ENCODE measurements around the gene CAPRIN1. TPM values are rescaled to one million over a fixed set of nuclear protein-coding genes. Genes with fewer than 3 reads are reported as not detected.

Gene CAPRIN1
- total RNA-seq, 4 donors from 2014 or later = 94.5 to 132 (median 115) TPM

GRCh38 chr11:34132261-34132965 is 80.9 kb downstream of the CAPRIN1 start:
- 90 to 100% methylated on average over 2 to 4 of the region's 4 CpGs for WGBS, 2 donors (ENCODE audit: low coverage in 1 of 2)
- Histone ChIP-seq H3K27ac (no peak overlapping the region), H3K4me3 (no peak overlapping the region), H3K36me3 (peaks cover 6 to 100% of the 10 kb centered on the region in 2 donors), H3K9me3 (no peaks in the 10 kb centered on the region), H3K27me3 (no peaks in the 10 kb centered on the region), H3K4me1 (no peaks in the 10 kb centered on the region)
- no peak for ATAC-seq
- TF ChIP-seq POLR2A (IDR thresholded peaks at IDR 0.05) = no peak

DNA sequence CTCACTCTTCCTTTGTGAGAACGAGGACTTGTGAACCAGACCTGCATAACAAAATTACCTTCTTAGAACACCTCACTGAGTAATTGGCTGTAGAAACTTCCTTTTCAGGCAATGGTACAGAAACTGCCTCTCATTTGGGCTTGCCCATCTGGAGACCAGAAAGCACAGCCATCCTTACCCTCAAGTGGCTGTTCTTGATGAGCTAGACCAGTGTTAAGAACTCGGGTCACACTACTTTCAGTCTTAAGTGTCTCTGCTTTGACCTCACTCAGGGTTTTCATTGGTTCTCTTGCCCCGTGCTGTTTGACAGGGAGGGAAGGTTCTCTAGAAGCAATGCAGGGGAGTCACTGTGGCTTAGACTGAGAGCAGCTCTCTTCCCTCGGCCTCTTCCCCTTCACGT is 83.2 kb downstream of the CAPRIN1 start:
- Histone ChIP-seq H3K27ac (no peak overlapping the region), H3K4me1 (no peaks in the 10 kb centered on the region), H3K27me3 (no peaks in the 10 kb centered on the region), H3K9me3 (no peaks in the 10 kb centered on the region), H3K4me3 (no peak overlapping the region), H3K36me3 (peaks cover 2 to 100% of the 10 kb centered on the region in 2 donors)
- 83 to 87% methylated on average over 4 of the region's 5 CpGs for WGBS, 2 donors (ENCODE audit: low coverage in 1 of 2)
- TF ChIP-seq CTCF (IDR thresholded peaks at IDR 0.05) (no peak), POLR2AphosphoS5 (IDR thresholded peaks at IDR 0.05) (no peak), EP300 (IDR thresholded peaks at IDR 0.05) (no peak), POLR2A (IDR thresholded peaks at IDR 0.05) (no peak)
- ATAC-seq = no peak

DNA sequence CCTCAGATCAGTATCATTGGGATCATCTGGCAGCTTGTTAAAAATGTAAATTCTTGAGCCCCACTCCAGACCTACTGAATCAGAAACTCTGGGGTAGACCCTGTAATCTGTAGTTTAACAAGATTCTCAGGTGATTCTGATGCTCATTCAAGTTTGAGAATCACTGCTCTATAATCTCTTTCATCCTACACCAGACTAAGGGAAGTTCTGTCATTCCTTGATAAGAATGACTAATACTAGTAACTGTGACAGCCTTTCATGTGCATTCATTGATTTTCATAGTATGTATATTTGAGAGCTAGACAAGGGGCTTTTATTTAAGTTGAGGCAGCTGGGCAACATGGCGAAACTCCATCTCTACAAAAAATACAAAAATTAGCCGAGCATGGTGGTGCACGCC is 83.9 kb downstream of the CAPRIN1 start:
- Histone ChIP-seq H3K4me3 (no peak overlapping the region), H3K4me1 (no peaks in the 10 kb centered on the region), H3K36me3 (peaks cover 2 to 100% of the 10 kb centered on the region in 2 donors), H3K27me3 (no peaks in the 10 kb centered on the region), H3K27ac (no peak overlapping the region), H3K9me3 (no peaks in the 10 kb centered on the region)
- ATAC-seq = no peak
- TF ChIP-seq CTCF (IDR thresholded peaks at IDR 0.05) (no peak), POLR2AphosphoS5 (IDR thresholded peaks at IDR 0.05) (no peak), POLR2A (IDR thresholded peaks at IDR 0.05) (no peak), EP300 (IDR thresholded peaks at IDR 0.05) (no peak)
- 100% methylated on average over 1 of the region's 3 CpGs; no CpG with 5 or more reads in 1 of the 2 donors for WGBS, 2 donors (ENCODE audit: low coverage in 1 of 2)

DNA sequence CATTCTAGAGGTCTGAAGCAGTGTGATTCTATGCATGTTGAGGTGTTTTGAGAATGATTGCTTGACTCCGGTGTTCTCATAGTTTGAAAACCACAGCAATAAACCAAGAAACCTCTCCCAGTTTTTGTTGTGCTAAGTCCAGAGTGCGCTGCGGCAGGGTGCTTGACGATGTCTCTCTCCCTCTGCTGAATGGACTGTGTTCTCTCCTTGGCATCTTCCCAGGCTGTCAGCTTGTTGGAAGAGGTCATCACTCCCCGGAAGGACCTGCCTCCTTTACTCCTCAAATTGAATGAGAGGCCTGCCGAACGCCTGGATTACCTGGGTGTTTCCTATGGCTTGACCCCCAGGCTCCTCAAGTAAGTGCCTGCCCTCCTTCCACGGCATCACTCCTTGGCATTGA is 84.9 kb downstream of the CAPRIN1 start:
- WGBS, 2 donors (ENCODE audit: low coverage in 1 of 2) = 77 to 90% methylated on average over 3 to 4 of the region's 8 CpGs
- no peak for ATAC-seq

GRCh38 chr11:34139346-34139745 is 87.8 kb downstream of the CAPRIN1 start:
- 70 to 83% methylated on average over 2 of the region's 7 CpGs for WGBS, 2 donors (ENCODE audit: low coverage in 1 of 2)
- Histone ChIP-seq H3K27ac (no peak overlapping the region), H3K27me3 (no peaks in the 10 kb centered on the region), H3K4me3 (no peak overlapping the region), H3K4me1 (no peaks in the 10 kb centered on the region), H3K36me3 (peaks cover 2 to 100% of the 10 kb centered on the region in 2 donors), H3K9me3 (no peaks in the 10 kb centered on the region)
- ATAC-seq = no peak
- no peak for TF ChIP-seq CTCF (IDR thresholded peaks at IDR 0.05)
- TF ChIP-seq POLR2AphosphoS5 (IDR thresholded peaks at IDR 0.05) = no peak
- TF ChIP-seq EP300 (IDR thresholded peaks at IDR 0.05) = no peak
- TF ChIP-seq POLR2A (IDR thresholded peaks at IDR 0.05) = no peak

More for the DNA sequence above, 84.9 kb downstream of the CAPRIN1 start:
- Histone ChIP-seq H3K4me1 (no peaks in the 10 kb centered on the region), H3K9me3 (no peaks in the 10 kb centered on the region), H3K36me3 (peaks cover 2 to 100% of the 10 kb centered on the region in 2 donors), H3K27ac (no peak overlapping the region), H3K4me3 (no peak overlapping the region), H3K27me3 (no peaks in the 10 kb centered on the region)
- no peak for TF ChIP-seq CTCF (IDR thresholded peaks at IDR 0.05)
- TF ChIP-seq POLR2A (IDR thresholded peaks at IDR 0.05) = no peak
- TF ChIP-seq EP300 (IDR thresholded peaks at IDR 0.05) = no peak
- TF ChIP-seq POLR2AphosphoS5 (IDR thresholded peaks at IDR 0.05) = no peak

All from gastroesophageal sphincter (tissue), 4 donors.